Measurements from ENCODE around the gene RAB40AL.

GRCh38 chrX:102978594-102978993 lies 41.5 kb downstream of the RAB40AL start:
- TF ChIP-seq CTCF (conservative IDR thresholded peaks at IDR 0.05; ENCODE audit: low read length), result no peak
- TF ChIP-seq EZH2phosphoT487 (IDR thresholded peaks at IDR 0.05; ENCODE audit: borderline replicate concordance, low read depth, low read length), result no peak

Data from OCI-LY7 (cell line).